HG02884 (cell line): ENCODE data around the gene USP3.
"Not testable (repeated sequence)": the region's sequence is repeated elsewhere in the genome, so short reads cannot be mapped to it uniquely, and the experiment has no call there.

ENCODE experiments used
- ATAC-seq: cut with Tn5 transposase; IDR thresholded peaks from one replicate; pipeline ENCODE4 v1.9.1; 2021; ENCODE audit warnings: mild to moderate bottlenecking, moderate library complexity; ENCODE audit not compliant: unreplicated experiment

USP3 gene

GRCh38 chr15:63509955-63510940 is 5.9 kb downstream of the USP3 start:
- no peak for ATAC-seq

- no peak for ATAC-seq
Measured at GRCh38 chr15:63512148-63512547, 7.8 kb downstream of the USP3 start.

GRCh38 chr15:63513271-63513670 is 8.9 kb downstream of the USP3 start:
- no peak for ATAC-seq

GRCh38 chr15:63513728-63514127 is 9.3 kb downstream of the USP3 start:
- no peak for ATAC-seq

- ATAC-seq: no peak
Measured at GRCh38 chr15:63514531-63514943, 10.1 kb downstream of the USP3 start.

GRCh38 chr15:63517202-63517601 is 12.8 kb downstream of the USP3 start:
- ATAC-seq: no peak

GRCh38 chr15:63517628-63518027 is 13.2 kb downstream of the USP3 start:
- ATAC-seq: no peak

GRCh38 chr15:63519041-63519440 is 14.6 kb downstream of the USP3 start:
- no peak for ATAC-seq

- ATAC-seq: no peak
Measured at GRCh38 chr15:63519548-63520178, 15.3 kb downstream of the USP3 start.

- ATAC-seq: not testable (repeated sequence)
Measured at GRCh38 chr15:63520462-63520861, 16.1 kb downstream of the USP3 start.

- ATAC-seq: no peak
Measured at GRCh38 chr15:63522225-63522578, 17.8 kb downstream of the USP3 start.

GRCh38 chr15:63523306-63523990 is 19.1 kb downstream of the USP3 start:
- ATAC-seq: no peak

GRCh38 chr15:63524316-63525015 is 20.1 kb downstream of the USP3 start:
- ATAC-seq: no peak

GRCh38 chr15:63526401-63526800 is 22.0 kb downstream of the USP3 start:
- no peak for ATAC-seq

GRCh38 chr15:63528138-63528659 is 23.8 kb downstream of the USP3 start:
- ATAC-seq: no peak

GRCh38 chr15:63530235-63530634 is 25.8 kb downstream of the USP3 start:
- no peak for ATAC-seq

GRCh38 chr15:63530752-63531299 is 26.4 kb downstream of the USP3 start:
- no peak for ATAC-seq

- no peak for ATAC-seq
Measured at GRCh38 chr15:63531586-63531985, 27.2 kb downstream of the USP3 start.

GRCh38 chr15:63532307-63532744 is 27.9 kb downstream of the USP3 start:
- no peak for ATAC-seq

GRCh38 chr15:63534888-63535287 is 30.5 kb downstream of the USP3 start:
- ATAC-seq: not testable (repeated sequence)
